ENCODE measurements around the gene TOX2.

TOX2 gene

DNA sequence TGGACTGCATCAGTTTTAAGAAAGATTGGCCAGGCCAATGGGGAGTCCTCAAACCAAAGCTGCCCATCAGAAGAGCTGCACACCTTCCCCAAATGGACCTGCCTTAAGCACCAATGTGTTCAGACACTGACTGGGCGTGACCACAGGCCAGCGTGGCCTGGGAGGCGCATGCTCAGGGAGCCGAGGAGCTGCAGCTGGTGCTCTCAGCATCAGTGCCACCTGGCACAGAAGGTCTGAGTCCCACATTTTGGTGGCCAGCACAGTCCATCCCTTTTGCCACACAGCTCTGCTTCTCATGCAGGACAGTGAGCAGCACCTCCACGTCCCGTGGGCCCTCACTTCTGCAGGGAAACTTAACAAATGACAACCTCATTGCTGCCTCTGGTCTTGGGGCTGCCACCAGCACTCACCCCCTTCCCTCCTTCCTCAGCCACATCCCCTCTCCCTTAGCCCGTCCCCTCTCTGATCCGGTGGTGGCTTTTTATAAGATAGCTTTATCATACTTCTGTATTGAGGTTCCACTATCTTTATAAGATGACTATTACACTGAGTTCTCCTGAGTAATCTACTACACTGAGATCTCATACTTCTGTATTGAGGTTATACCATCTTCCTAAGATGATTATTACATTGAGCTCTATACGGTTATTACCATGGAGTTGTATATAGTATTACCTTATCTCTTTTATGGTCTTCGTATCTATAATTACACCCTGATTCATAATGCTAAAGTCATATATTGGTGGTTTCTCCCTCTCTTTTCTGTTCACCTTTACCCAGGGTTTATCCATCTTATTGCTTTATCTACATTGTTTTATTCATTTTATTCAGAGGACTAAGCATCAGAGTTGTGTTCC, 109.1 kb downstream of the TOX2 start:
- DNase-seq = no peak

DNA sequence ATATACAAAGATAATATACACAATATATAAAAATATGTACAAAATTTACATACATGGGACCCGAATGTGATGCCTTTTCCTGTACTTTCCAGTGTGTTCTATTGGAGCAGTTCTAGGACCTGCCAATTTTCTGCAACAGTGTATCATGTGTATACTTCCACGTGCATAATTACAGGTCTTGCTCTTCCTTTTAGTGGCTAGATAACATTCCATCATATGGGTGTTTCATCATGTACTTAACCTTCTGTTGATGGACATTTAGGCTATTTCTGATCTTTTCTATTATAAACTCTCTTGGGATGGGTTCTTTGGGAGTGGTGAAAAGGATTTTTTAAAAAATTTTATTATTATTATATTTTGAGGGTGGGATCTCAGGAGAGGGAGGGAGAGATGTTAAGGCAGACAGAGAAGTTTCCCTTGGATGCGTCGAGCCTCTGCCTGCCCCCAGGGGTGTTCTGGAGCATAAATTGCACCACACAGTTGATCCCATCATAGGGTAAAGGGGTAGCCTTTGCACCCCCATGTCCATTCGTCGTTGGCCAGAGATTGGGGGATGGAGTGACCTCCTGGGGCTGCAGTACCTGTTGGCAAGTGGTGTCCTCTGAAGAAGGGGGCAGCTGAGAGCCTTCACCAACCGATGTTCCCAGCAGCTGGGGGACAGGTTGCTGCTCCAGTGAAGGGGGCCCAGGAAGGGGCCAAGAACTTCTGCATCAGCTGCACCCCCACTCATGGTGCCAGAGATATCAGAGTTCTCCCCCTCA, 110.3 kb downstream of the TOX2 start:
- no peak for DNase-seq

DNA sequence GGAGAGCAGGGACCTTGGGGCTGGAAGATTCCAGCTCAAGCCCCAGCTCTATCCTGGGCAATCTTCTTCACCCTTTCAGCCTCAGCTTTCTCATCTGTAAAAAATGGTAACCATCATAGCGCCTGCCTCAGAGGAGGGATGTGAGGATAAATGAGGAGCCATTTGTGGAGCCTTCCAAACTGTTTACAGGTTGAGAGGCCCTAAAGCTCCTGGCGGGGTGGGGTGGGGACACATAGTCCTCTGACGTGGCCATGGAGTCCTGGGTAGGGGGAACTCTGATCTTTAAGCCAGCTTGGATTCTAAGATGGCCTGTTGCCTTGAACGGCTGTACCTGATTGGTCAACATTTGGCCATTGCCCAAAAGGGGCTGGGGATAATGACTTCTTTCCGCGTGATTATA, 111.1 kb downstream of the TOX2 start:
- DNase-seq = no peak

DNA sequence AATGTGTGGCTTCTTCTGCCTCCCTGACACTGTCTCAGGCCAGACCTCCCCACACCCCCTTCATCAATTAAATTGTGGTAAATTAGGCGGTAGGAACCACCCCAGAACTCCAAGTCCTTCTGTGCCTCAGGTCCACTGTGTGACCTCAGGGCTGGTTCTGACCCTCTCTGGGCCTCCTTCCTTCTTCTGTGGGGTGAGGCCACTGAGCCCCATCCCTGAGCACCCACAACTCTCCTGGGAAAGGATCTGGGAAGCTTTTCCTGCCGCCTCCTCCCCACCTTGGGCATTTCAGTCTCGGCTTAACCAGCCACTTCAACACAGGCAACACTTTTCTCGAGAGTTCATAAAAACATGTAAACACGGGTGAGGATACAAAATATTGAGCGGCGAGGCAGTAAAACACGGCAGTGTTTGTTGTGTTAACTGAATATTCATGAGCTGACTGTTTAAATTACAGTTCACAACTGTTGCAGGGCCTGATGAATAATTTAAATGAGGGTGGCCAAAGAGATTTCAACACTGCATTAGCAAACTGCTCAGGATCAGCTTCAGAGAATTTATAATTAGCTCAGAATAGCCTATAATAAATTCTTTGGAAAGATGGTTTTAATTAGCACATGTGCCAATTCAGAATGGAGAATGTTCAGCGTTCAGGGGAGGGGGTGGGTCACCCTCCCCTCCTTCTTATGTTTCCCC, 112.1 kb downstream of the TOX2 start:
- no peak for DNase-seq

DNA sequence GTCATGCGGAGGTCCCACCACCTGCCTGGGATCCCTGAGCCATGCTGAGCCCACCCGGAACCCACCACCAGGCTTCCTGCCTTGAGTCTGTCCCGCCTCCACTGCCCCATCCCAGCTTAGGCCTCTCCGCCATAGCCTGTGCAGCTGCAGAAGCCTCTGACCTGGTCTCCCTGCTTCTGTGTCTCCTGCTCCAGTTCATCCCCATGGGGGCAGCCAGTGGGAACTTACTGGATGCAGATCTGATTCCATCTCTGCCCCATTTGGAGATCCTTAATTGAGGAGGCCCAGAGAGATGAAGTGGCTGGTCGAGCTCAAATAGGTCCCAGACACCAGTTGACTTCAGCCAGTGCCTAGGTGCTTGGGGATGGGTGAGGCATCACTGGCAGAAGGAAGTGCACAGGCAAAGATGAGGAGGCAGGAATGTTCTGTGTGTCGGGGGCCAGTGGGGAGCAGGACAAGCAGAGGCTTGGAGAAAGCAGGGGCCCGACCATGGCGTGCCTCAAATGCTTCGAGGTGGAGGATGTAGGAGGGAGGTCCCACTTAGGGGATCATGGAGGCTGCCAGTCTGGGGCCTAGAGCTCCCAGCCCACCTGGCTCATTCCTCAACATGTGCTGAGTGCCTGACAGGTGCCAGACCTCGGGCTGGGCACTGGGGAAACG, 112.8 kb downstream of the TOX2 start:
- no peak for DNase-seq

DNA sequence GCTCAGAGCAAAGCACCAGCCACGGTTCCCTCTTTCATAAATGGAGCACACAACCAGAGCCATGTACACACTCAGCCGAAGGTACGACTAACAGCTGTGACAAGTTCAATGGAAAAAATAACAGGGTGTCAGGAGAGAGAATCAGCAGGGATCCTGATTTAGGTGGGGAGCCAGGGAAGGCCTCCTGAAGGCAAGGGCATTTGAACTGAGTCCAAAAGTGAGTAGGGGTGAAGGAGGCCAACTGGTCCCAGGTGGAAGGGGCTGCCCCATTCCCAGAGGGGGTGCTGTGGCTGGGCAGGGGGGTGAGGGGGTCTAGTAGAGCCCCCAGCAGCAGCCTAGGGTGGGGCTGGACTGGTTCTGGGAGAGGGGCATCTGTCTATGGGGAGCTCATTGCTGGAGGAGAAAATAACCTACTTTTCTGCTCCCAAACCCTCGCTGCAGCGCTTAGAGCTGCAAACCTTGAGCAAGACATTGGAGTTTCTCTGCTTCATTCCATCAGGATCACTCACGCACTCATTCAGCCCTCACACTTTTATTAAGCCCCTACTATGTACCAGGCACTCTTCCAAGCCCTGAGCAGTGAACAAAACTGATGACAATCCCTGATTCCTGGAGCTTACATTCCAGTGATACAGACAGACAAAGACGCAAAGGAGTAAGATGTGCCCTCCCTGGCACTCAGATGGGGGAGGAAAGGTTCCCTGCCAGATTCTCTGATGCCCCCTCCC, 113.5 kb downstream of the TOX2 start:
- no peak for DNase-seq

DNA sequence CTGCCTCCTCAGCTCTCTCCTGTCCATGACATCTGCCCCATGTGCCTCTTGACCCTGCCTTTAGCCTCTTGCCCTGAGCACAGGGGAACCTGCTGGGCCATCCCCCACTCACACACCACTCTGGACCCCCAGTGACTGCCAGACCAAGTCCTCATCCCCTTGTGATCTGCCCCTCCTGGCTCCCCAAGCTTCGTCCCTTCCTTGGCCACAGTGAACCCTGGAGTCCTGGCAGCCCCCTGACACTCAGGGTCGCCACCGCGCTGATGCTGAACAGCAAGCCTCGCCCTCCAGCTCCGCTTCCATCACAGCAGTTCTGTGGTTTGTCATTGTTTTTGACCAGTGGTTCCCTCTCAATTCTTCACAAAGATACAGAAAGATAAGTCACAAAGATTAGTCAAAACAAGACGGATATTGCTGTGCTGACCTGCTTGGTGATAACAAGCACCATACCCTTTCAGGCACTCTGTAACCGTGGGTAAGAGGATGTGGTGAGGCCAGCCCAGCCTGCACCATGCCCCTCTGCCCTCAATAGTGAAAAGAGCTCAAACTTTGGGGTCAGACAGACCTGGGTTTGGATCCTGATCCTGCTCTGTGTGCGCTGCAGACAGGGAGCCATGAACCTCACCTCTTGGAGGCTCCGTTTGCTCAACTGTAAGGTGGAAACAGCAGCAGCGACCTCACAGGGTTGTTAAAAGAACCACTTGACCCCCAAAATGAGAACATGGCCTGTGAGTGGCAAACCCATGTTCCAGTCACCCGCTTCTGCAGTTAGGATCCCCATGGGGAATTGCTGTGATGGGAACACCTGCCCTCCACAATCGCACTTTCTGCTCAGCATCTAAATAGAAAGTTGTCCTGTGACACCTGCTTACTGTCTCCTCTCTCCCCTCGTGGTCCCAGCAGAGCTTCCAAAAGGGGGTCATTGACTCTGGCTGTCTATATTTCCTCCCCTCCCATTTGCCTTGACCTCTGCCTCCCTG, 114.5 kb downstream of the TOX2 start:
- no peak for DNase-seq

DNA sequence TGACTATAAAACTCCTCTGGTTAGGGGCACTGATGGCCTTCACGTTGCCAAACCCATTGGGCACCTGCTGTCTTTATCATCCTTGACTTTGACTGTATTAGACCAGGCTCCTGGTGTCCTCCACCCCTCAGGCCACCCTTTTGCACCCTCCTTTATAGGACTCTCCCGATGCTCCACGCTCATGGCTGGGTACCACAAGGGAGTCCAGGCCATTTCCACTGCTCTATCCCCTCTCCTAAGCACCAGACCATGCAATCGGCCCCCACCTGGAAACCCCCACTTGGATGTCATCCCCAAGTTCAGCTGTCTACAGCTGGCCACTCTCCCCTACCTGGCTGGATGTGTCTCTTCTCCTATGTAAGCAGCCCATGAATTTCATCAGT, 115.2 kb downstream of the TOX2 start:
- no peak for DNase-seq

DNA sequence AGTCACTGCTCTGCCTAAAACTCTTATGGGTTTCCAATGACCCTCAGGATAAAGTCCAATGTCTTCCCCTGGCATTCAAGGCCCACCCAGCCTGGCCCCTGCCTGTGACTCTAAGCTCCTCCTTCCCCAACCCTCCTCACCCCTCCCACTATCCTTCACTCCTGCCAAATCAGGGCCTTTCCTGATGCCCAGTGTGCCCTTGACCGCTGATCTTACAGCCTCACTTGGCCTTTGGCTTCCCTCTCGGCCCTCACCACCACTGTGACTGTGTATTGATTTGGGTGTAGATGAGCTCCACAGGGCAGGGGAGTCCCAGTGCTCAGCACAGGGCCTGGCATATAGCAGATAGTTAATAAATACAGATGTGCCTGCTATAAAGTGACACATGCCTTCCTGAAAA, 115.7 kb downstream of the TOX2 start:
- no peak for DNase-seq

DNA sequence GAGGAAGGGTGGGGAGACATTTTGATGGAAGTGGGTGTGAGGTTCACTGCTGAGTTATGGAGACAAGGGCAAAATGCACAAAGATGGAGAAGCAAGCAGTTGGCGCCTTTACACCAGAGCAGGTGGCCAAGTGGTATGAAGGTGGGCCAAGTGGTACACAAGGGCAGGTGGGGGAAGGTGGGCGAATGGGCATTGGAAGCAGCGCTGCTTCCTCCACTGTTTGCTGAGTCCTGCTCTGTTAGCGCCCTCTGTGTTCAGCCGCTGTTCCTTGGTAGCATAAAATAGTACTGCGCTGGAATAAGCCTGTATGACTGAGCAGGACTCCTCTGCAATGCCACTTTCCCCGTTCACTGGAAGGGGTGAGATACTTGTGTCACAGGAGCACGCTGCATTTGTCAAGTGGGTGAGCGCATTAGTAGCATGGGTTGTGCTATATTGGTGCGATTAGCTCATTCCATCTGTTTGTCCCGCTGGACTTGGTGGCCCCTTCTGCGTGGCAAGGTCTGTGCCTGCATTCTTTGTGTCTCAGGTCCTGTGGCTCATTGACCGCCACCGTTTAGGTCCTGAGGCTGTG, 116.4 kb downstream of the TOX2 start:
- DNase-seq = no peak

DNA sequence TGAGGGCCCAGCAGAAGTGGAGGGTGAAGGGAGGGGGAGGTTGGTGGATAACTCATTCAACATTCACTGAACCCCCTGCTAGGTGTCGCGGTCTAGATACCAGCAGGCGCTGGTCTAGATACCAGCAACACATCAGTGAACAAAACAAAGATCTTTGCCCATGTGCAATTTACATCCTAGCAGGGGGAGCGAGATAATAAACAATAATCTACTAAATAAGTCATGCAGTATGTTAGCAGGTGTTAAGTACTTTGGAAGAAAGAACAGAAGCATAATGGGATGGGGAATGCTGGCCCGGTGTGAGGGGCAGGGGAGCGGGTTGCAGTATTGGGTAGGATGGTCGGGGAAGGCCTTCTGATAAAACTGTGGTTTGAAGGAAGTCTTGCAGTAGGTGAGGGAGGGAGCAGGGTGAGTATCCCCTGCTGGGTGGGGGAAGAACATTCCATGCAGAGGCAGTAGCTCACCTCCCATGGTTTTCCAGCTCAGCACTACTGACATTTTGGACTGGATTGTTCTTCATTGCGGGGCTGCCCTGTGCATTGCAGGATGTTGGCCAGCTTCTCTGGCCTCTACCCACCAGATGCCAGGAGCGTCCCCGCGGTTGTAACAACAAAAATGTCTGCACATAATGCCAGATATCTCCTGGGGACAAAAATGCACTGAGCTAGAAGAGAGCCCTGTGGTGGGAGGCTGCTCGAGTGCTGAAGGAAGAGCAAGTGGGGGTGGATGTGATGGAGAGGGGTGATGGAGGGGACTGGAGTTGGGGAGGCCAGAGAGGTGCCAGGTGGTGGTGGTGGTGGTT, 117.3 kb downstream of the TOX2 start:
- no peak for DNase-seq

DNA sequence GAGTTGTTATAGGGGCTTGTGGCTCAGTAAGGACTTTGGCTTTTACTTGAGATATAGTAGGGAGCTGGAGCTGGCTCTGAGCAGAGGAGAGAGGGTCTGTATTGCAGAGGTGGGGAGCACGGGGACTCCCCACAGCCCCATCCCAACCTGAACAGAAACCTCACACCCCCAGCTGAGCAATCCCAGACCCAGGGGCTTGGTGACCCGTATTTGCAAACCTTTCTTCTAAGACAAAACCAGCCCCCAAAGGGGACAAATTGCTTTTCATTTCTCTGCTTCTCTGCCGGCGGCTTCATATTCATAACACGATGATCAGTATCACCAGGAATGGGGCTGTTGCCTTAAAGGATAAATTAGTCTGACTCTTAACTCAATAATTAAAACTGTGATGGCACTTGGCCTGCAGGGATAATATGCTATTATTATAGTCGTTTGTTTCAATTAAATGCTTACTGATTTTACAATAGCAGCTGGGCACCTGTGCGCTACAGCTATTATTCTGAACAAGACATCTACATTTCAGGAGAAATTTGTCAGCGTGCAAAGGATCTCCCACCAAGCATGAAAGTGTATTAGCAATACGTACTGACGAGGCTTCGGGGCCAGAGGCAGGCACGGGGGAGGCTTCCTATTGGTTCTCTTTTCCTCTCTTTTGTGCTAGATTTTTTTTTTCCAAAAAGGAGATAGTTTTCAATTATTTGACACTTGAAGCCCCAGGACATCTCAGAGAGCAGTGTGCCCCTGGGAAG, 118.1 kb downstream of the TOX2 start:
- DNase-seq = no peak

DNA sequence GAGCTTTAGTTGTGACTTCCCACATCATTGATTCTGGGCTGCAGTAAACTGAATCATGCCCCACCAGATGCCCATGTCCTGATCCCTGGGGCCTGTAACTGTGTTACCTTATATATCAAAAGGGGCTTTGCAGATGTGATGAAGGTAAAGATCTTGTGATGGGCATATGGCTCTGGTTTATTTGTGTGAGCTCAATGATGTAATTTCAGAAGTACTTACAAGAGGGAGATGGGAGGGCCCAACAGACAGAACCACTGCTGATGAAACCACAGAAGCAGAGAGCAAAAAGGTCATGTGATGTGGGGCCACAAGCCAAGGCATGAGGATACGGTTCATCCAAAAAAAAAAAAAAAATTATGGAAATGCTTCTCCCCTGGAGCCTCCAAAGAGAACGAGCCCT, 118.7 kb downstream of the TOX2 start:
- DNase-seq = no peak

DNA sequence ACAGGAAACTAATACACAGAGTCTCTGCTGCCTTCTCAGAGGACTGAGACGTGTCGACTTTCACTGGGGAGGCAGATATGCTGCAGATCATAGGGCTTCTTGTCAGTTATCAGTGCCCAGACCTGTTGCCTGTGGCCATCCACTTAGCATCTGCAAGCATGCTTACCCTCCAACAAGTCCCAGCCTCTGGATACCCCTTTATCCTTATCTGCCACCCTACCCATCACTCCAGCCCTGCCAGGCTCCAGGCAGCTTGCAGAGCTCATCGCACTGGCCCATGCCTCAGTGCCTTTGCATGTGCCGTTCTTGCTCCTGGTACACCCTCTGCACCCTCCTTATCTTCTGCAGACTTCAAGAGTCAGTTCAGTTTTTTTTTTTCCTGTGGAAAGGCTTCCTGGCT, 119.2 kb downstream of the TOX2 start:
- DNase-seq = no peak

DNA sequence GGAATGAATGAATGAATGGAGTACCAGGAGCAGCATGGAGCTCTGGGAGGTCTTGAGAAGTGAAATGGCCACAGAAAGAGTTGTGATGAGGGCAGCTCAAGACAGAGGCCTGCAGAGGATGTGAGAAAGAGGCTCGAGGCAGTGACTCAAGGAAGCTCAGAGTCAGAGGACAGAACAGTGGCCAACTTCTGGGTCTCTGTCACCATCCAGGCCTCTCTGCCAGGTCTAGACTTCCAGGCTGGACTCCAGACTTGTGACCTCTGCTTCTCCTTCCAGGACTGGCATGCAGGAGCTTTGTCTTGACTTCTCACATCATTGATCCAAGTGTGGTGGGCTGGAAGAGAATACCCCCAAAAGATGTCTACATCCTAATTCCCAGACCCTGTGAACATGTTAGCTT, 119.8 kb downstream of the TOX2 start:
- DNase-seq = no peak

DNA sequence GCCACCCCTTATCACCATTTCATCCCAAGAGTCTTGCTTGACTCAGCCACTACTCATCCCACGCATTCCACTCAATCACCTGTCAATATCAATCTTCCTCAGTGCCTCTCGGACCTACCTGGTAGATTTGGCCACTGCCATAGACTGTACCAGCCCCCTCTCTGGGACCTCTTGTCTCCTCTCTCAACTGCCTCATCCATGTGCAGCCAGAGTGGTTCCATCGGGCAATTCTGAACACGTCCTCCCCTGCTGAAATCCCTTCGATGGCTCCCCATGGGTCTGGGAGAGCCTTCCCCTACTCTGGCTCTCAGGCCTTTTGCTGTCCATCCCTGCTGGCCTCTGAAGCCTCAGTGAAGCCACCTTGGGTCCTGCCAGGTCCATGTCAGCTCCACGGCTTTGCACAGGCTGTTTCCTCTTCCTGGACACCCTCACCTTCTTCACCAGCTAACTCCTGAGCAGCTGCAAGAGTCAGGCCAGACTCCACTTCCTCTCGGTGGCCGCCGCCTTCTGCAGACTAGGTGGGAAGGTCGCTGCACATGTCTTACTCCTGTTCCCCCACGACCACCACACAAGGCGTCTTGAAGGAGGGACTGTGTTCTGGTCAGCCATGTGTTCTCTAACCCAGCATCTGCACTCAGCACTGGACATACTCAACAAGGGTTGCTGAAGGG, 120.4 kb downstream of the TOX2 start:
- DNase-seq = no peak

DNA sequence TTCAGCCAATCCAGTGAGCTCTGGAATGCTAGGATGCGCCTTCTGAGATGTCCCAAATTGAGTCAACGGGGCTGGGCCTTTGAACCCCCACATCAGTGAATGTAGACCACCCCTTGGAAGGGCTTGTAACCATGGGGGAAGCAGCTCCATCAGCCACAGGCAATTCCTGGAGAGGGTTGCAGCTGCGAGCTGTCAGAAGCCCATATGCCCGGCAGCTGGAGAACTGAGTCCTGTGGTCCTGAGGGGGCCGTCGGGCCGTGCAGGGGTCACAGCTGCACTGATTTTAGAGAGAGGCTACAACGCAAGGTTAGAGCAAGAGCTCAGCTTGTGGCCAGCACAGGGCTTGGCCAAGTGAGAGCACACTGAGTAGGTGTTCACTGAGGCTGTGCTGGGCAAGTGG, 121.3 kb downstream of the TOX2 start:
- DNase-seq = no peak

DNA sequence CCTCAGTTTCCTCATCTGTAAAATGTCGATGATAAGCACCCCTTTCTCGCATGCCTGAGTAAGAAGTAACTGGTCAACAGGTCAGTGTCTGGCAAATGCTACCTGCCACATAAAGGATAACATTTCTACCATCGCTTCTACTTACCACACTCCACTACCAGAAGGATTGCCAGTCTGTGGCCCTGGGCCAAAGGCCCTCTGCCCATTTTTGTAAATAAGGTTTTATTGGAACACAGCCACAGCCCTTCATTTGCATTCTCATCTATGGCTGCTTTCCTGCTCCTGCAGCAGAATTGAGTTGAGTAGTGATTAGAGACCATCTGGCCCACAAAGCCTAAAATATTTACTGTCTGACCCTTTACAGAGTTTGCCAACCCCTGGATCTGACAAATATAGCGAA, 121.8 kb downstream of the TOX2 start:
- DNase-seq = no peak

DNA sequence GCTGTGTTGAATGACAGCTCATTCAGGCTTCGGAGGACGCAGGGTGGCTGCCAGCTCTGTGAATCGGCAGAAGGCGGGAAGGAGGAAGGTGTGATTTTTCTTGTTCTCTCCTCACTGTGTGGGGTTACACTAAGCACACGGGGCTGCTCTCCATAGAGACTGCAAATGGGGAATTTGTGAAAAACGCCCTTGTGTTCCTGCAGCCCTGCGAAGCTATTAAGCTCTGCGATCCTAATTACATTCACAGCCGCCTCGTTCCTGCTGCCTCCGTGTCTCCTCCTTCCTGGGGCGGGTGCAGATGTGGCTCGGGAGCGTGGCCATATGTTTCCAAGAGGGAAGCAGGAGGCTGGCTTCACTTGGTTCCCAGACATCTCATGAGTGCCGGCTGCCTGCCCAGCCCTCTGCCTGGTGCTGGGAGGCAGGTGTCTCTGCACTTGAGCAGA, 124.0 kb downstream of the TOX2 start:
- DNase-seq = no peak
